GM23248 (cell line): Measurements from ENCODE around the gene DENND2D.

ENCODE experiments used
- EZH2 ChIP-seq: fragments of 200-600 bp; sonication (generic); IDR thresholded peaks from 2 replicates; pipeline ENCODE4 v1.6.1; 2018; ENCODE audit warnings: antibody characterized with exemption, mild to moderate bottlenecking; ENCODE audit not compliant: insufficient read depth, poor library complexity, severe bottlenecking
- EZH2phosphoT487 ChIP-seq: fragments of 200-600 bp; sonication (generic); IDR thresholded peaks from 2 replicates; pipeline ENCODE4 v1.6.1; 2018; ENCODE audit warnings: antibody characterized with exemption, moderate library complexity, mild to moderate bottlenecking, low read depth; ENCODE audit not compliant: insufficient read depth

GRCh38 chr1:111236806-111237205 is 36.4 kb upstream of the DENND2D start:
- TF ChIP-seq EZH2phosphoT487, result no peak
- no peak for TF ChIP-seq EZH2
